Mucosa of descending colon (tissue), 3 donors: ENCODE data around the gene BARX2. TPM values are rescaled to one million over a fixed set of nuclear protein-coding genes. Genes with fewer than 3 reads are reported as not detected.

ENCODE experiments used
- ATAC-seq: fragments of 200-7000 bp; cut with Tn5 transposase; one replicate; pipeline ENCODE4 v1.9.1; 2020; ENCODE audit warnings: mild to moderate bottlenecking, moderate library complexity
- DNase-seq, 3 donors: peaks; one replicate each; pipeline ENCODE4 v3.0.0-alpha.2; 2020
- H3K36me3 ChIP-seq: fragments of 200-600 bp; one replicate; pipeline ENCODE4 v1.8.0; 2021; ENCODE audit warnings: low read depth, mild to moderate bottlenecking
- H3K4me1 ChIP-seq: fragments of 200-600 bp; one replicate; pipeline ENCODE4 v1.8.0; 2021; ENCODE audit warnings: low read depth, mild to moderate bottlenecking
- H3K4me3 ChIP-seq: fragments of 200-600 bp; one replicate; pipeline ENCODE4 v1.8.0; 2021; ENCODE audit warnings: mild to moderate bottlenecking
- H3K9me3 ChIP-seq: fragments of 200-600 bp; one replicate; pipeline ENCODE4 v1.8.0; 2021; ENCODE audit warnings: mild to moderate bottlenecking
- intact Hi-C, 2 donors: fragments of 100-400 bp; cut with DNase I in 1 of 2; cut with micrococcal nuclease in 1 of 2; formaldehyde crosslinking; loops; one replicate each; pipeline versions ENCODE4 v1.11.0 to v1.11.1; 2022; cut with DNase I, micrococcal nuclease
- total RNA-seq, 3 donors: library from RNA; stranded (reverse); fragmentation: NEBNext Ultra II Directional in 2 of 3; extraction: Animal tissue kit (Norgen Biotek cat#: 25700) in 2 of 3; gene quantifications; one replicate each; pipeline versions ENCODE4 v1.2.1 to v1.2.4, GENCODE V29; 2021 to 2023
- TF ChIP-seq, protein P1 (sequence below): fragments of 200-600 bp; IDR thresholded peaks from one replicate; pipeline ENCODE4 v1.8.0; 2022; ENCODE audit warnings: antibody characterized with exemption, mild to moderate bottlenecking
- donor health status: DM: no; HTN: no; CAD: no; lungs with moderate emphysema.
- donor health status: DM: no; HTN: no; CAD: no.
- donor health status: DM: no; HTN: yes; CAD: no.

The BARX2 gene
- total RNA-seq, 3 donors from 2014 or later, result 10.8 to 25.6 (median 24.6) TPM

- no peak for DNase-seq
- TF ChIP-seq, protein P1, sequence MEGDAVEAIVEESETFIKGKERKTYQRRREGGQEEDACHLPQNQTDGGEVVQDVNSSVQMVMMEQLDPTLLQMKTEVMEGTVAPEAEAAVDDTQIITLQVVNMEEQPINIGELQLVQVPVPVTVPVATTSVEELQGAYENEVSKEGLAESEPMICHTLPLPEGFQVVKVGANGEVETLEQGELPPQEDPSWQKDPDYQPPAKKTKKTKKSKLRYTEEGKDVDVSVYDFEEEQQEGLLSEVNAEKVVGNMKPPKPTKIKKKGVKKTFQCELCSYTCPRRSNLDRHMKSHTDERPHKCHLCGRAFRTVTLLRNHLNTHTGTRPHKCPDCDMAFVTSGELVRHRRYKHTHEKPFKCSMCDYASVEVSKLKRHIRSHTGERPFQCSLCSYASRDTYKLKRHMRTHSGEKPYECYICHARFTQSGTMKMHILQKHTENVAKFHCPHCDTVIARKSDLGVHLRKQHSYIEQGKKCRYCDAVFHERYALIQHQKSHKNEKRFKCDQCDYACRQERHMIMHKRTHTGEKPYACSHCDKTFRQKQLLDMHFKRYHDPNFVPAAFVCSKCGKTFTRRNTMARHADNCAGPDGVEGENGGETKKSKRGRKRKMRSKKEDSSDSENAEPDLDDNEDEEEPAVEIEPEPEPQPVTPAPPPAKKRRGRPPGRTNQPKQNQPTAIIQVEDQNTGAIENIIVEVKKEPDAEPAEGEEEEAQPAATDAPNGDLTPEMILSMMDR, result no peak
- ATAC-seq, result no peak
Measured at GRCh38 chr11:129426776-129427175, 51.1 kb downstream of the BARX2 start.

GRCh38 chr11:129427376-129427775, 51.7 kb downstream of the BARX2 start:
- peak in 1 of 3 donors; percentile 43 for DNase-seq
- Histone ChIP-seq H3K4me1 (peaks cover 7% of the 10 kb centered on the region), H3K9me3 (peaks cover 4% of the 10 kb centered on the region), H3K36me3 (no peaks in the 10 kb centered on the region), H3K4me3 (no peak overlapping the region)
- intact Hi-C loops, result no loop called here
- TF ChIP-seq, protein P1, result no peak
- peak; percentile 94 for ATAC-seq

More at GRCh38 chr11:129426776-129427175, 51.1 kb downstream of the BARX2 start:
- Histone ChIP-seq H3K36me3 (no peaks in the 10 kb centered on the region), H3K4me3 (no peak overlapping the region), H3K4me1 (peaks cover 7% of the 10 kb centered on the region), H3K9me3 (peaks cover 4% of the 10 kb centered on the region)
- intact Hi-C loops, result no loop called here

DNA sequence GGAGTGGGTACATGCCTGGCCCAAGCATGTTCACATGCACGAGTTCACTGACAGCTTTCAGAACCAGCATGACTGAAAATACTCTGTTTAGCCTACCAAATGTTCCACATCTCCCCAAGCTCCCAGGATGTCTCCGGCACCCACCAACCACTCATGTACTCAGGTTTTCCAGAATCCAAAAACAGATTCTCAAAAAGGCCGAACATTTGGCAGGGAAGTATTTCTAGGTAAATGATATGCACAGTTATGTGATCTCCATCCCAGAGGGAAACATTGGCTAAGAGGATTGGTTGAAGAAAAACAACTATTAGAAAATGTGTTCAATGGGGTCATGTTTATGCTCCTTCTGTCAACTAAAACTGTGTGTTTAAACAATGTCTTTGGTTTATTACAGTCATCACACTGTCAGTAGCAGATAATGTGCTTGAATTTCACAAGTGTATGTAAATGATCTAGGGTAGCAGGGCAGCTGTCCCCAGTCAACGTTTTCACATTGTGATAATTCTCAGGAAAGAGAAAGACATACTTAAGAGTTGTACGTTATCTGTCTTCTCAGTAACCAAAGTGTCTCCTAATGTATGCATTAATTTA, 52.3 kb downstream of the BARX2 start:
- peak; percentile 60 for ATAC-seq
- H3K9me3 ChIP-seq, result peaks cover 4% of the 10 kb centered on the region
- peaks cover 7% of the 10 kb centered on the region for H3K4me1 ChIP-seq
- H3K36me3 ChIP-seq, result no peaks in the 10 kb centered on the region
- H3K4me3 ChIP-seq, result no peak overlapping the region
- TF ChIP-seq, protein P1, result no peak
- no peak for DNase-seq
- intact Hi-C loops, result no loop called here

DNA sequence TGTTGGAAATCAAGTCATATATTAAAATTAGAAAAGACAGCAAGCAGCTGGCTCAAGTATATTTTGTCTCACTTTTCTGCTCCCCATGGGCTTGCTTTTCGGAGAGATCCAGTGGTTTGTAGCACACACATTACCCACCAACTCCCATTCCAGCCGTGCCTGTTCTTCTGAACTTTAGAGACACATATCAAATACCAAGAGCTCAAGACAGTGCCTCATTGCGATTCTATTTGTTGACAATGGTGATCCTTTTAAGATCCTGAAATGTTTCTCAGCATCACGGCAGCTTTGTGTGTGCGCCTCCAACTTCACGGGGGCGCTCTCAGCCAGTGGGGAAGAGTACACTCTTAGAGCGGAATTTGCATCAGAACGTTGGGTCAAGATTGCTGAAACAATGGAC, 52.9 kb downstream of the BARX2 start:
- no peak for DNase-seq
- ATAC-seq, result no peak
- Histone ChIP-seq H3K4me1 (peaks cover 7% of the 10 kb centered on the region), H3K36me3 (no peaks in the 10 kb centered on the region), H3K9me3 (peaks cover 4% of the 10 kb centered on the region), H3K4me3 (no peak overlapping the region)
- TF ChIP-seq, protein P1, result no peak
- intact Hi-C loops, result no loop called here

- ATAC-seq (no peak), DNase-seq (no peak)
- Histone ChIP-seq H3K4me1 (no peaks in the 10 kb centered on the region), H3K9me3 (peaks cover 4% of the 10 kb centered on the region), H3K36me3 (no peaks in the 10 kb centered on the region), H3K4me3 (no peak overlapping the region)
- intact Hi-C loops, result no loop called here
- TF ChIP-seq, protein P1, result no peak
Measured at GRCh38 chr11:129434641-129435498, 59.2 kb downstream of the BARX2 start.
